ENCODE results near the gene TGFBRAP1. TPM values are rescaled to one million over a fixed set of nuclear protein-coding genes. Genes with fewer than 3 reads are reported as not detected.

Gene TGFBRAP1
- total RNA-seq, 4 donors from 2014 or later, result 17.7 to 29.0 (median 26.2) TPM

GRCh38 chr2:105241443-105241842 lies 88.1 kb downstream of the TGFBRAP1 start, which contains the start of gene GPR45:
Gene GPR45, plus strand, starts transcription at chr2:105241743. Its CDS starts 116 bp downstream, at chr2:105241859.
- Histone ChIP-seq H3K9me3 (no peaks in the 10 kb centered on the region), H3K36me3 (no peaks in the 10 kb centered on the region), H3K4me1 (no peaks in the 10 kb centered on the region), H3K27ac (no peak within 1 kb of the TSS), H3K27me3 (no peaks in the 10 kb centered on the region), H3K4me3 (no peak within 1 kb of the TSS)
- TF ChIP-seq CTCF (IDR thresholded peaks at IDR 0.05), result no peak
- no peak for TF ChIP-seq POLR2A (IDR thresholded peaks at IDR 0.05)
- no peak for DNase-seq

DNA sequence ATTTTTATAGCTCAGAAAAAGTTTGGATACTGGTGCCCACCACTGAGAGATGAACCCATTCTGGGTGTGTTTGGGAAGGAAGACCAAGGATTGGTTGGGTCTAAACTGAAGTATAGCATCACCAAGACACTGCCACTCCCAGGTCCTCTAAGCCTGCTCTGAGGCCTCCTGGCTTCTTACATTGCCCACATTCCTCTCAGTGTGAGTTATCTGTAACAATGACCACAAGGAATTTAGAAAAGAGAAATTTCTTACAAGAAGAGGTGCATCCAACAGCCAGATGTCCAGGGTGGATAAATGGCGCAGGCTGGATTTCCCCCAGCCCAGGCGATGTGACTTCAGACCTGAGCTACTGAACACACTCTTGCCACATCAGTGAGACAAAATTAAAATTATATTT lies 89.6 kb downstream of the TGFBRAP1 start:
- Histone ChIP-seq H3K9me3 (no peaks in the 10 kb centered on the region), H3K27me3 (no peaks in the 10 kb centered on the region), H3K36me3 (no peaks in the 10 kb centered on the region), H3K4me3 (no peak overlapping the region), H3K27ac (no peak overlapping the region), H3K4me1 (no peaks in the 10 kb centered on the region)
- no peak for DNase-seq
- no peak for TF ChIP-seq CTCF (IDR thresholded peaks at IDR 0.05)
- TF ChIP-seq POLR2A (IDR thresholded peaks at IDR 0.05), result no peak

DNA sequence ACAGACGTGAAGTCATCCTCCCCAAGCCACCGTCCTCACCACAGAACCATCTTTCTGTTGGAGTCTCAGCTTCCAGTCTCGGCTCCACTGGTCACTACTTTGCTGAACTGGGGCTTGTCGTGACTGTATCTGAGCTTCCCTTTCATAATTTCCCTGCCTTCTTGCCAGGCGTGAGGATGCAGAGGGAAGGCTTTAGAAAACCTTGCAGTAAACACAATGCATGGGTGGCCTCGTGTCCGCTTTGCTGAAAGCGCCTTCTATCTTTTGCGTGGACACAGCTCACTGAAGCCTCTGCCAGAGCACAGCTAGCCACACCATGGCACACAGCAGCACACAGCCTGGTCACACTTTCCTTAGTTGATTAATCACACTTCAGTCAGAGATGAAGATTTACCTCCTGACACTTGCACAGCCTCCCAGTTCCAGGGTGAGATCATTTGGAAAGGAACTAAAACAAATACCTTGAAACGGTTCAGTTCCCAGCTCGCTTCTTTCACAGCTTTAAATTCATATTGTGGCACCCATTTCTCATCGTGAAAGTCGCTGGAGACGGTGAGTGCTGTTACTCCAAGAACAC lies 90.8 kb downstream of the TGFBRAP1 start:
- Histone ChIP-seq H3K27ac (no peak overlapping the region), H3K36me3 (no peaks in the 10 kb centered on the region), H3K4me1 (no peaks in the 10 kb centered on the region), H3K27me3 (no peaks in the 10 kb centered on the region), H3K4me3 (no peak overlapping the region), H3K9me3 (no peaks in the 10 kb centered on the region)
- TF ChIP-seq POLR2A (IDR thresholded peaks at IDR 0.05) (no peak), CTCF (IDR thresholded peaks at IDR 0.05) (no peak)
- no peak for DNase-seq

DNA sequence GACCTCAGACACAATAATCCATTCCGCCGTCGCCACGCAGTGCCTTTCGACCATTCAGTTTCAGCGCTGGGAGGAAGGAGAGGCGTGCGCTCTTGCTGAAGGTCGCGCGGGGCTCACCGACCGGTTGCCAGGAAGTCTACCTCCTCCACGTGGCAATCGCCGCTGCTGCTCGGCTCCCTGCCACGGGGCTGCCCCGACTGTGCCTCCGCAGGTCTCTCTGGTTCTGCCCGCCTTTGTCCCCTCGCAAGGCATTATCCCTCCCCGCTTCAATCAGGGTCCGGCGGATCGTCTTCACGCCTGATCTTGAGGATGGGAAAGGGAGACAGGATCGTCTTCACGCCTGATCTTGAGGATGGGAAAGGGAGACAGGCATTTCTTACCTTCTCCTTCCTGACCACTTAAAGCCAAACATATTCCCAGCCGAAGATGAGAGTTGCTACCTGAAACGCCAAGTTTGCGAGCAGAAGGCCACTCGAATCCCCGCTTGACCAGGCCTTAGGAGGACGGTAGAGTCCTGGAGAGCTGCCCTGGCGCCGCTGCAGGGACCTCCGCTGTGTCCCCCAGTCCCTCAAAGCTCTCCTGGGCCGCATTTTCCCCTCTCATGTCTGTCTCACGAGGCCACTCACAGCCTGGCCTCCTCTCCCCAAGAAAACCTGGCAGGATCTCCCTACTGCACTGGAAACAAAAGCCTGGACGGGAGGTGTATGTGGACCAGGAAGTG lies 92.3 kb downstream of the TGFBRAP1 start:
- no peak overlapping the region for H3K4me3 ChIP-seq
- H3K27me3 ChIP-seq, result no peaks in the 10 kb centered on the region
- TF ChIP-seq CTCF (IDR thresholded peaks at IDR 0.05), result no peak
- TF ChIP-seq POLR2A (IDR thresholded peaks at IDR 0.05), result no peak
- H3K27ac ChIP-seq, result no peak overlapping the region
- no peak for DNase-seq
- H3K9me3 ChIP-seq, result no peaks in the 10 kb centered on the region
- H3K36me3 ChIP-seq, result no peaks in the 10 kb centered on the region
- H3K4me1 ChIP-seq, result no peaks in the 10 kb centered on the region

DNA sequence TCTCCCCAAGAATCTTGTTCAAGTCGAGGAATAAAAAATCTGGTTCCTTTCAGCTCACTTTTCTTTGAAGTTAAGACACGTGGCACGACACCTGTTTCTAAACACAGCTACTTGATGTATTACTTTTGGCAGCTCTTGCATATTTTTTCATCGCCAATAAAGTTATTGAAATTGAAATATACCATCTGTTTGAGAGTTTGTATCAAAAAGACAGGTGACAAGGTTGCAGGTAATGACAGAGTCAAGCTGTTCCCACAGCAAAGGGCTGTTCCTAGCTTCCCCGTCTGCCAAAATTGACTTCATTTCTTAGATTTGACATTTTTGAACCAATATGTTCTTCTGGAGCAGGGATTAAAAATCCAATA lies 93.5 kb downstream of the TGFBRAP1 start:
- Histone ChIP-seq H3K27me3 (no peaks in the 10 kb centered on the region), H3K27ac (no peak overlapping the region), H3K4me3 (no peak overlapping the region), H3K36me3 (no peaks in the 10 kb centered on the region), H3K4me1 (no peaks in the 10 kb centered on the region), H3K9me3 (no peaks in the 10 kb centered on the region)
- DNase-seq, result no peak
- TF ChIP-seq POLR2A (IDR thresholded peaks at IDR 0.05) (no peak), CTCF (IDR thresholded peaks at IDR 0.05) (no peak)

Data from Peyer's patch (tissue), 4 donors.